GM19193 (cell line): ENCODE measurements around the gene ITGAL.

Experiments used
- POLR2A ChIP-seq: IDR thresholded peaks from 4 replicates; pipeline ENCODE4 v1.6.1; 2011; ENCODE audit not compliant: insufficient read depth, insufficient read length; ENCODE audit errors: extremely low read depth

The ITGAL gene

DNA sequence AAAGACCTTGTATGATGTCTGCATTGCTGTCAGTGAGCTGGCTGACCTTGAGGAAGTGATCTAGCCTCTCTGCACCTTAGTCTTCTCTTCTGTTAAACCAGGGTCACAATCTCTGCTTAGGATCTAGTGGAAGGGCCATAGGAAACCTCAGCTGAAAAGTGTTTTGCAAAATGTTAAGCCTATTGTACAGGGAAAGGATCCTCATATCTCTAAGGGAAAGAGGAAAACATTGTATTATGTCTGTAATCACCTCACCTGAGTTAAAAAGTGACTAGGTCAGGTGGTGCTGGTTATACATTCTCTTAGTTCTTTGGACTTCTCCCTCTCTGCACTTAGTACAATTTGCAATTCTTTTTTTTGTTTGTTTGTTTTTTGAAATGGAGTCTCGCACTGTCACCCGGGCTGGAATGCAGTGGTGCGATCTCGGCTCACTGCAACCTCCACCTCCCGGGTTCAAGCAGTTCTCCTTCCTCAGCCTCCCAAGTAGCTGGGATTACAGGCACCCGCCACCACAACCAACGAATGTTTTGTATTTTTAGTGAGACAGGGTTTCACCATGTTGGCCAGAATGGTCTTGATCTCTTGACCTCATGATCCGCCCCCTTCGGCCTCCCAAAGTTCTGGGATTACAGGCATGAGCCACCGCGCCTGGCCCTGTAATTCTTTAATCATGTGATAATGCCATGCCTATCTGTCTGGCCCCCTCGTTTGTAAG lies 24.9 kb upstream of the ITGAL start:
- TF ChIP-seq POLR2A = no peak

DNA sequence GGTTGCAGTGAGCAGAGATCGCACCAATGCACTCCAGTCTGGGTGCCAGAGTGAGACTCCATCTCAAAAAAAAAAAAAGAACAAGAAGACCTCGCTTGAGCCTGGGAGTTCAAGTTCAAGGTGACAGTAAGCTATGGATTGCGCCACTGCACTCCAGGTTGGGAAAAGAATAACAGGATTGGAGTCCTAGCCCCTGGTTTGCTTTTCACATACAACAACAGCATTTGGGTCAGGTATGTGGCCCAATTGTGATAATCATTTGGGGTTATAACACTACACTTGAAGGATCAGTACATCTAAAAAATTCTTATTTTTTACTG lies 23.5 kb upstream of the ITGAL start:
- no peak for TF ChIP-seq POLR2A

DNA sequence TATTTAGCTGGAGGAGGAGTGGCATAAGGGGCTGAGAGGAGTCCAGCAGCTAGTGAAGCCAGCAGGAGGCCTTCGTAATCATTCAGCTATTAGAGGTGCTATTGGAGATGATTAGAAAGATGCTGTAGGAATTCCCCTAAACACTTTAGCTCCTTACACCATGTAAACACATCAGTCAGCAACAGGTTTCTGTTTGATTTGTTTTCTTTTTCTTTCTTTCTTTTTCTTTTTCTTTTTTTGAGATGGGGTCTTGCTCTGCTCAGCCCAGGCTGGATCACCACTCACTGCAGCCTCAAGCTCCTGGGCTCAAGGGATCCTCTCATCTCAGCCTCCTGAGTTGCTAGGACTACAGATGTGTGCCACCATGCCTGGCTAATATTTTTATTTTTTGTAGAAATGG lies 16.2 kb upstream of the ITGAL start:
- TF ChIP-seq POLR2A = no peak

DNA sequence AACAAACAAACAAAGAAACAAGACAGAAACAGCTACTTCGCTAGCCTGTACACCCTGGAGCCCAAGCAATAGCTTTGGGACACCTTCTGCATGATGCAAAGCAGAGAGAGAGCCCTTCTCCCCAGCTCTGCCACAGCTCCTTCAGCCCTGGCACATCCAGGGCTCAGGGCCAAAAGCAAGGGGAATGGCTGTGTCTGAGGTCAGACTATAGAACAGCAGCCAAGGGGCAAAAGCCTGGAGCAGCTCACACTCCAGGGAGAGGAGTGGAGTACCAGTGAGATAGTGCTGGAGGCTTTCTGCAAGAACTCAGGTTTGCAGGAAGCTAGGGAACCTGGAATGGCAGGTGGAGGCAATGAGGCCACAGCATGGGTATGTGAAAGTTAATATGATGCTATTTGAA lies 15.3 kb upstream of the ITGAL start:
- no peak for TF ChIP-seq POLR2A

DNA sequence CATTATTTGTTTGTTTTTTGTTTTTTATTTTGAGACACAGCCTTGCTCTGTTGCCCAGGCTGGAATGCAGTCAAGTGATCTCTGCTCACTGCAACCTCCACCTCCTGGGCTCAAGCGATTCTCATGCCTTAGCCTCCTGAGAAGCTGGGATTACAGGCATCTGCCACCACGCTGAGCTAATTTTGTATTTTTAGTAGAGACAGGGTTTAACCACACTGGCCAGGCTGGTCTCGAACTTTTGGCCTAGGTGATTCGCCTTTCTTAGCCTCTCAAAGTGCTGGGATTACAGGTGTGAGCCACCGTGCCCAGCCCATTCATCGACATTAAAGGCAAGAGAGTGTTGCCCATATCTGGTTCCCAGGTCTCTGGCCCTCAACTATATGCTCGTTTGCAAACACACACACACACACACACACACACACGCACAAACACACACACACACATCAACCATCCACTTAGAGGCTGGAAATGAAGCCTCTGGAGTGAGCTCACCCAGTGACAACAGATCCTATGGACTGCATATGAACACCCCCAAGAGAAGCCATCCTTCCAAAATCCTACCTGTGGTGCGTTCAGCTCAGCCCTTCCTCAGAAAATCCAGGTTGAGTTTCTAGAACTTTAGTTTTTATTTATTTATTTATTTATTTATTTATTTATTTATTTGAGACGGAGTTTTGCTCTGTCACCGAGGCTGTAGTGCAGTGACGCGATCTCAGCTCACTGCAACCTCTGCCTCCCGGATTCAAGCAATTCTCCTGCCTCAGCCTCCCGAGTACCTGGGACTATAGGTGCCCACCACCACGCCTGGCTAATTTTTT lies 14.6 kb upstream of the ITGAL start:
- no peak for TF ChIP-seq POLR2A

DNA sequence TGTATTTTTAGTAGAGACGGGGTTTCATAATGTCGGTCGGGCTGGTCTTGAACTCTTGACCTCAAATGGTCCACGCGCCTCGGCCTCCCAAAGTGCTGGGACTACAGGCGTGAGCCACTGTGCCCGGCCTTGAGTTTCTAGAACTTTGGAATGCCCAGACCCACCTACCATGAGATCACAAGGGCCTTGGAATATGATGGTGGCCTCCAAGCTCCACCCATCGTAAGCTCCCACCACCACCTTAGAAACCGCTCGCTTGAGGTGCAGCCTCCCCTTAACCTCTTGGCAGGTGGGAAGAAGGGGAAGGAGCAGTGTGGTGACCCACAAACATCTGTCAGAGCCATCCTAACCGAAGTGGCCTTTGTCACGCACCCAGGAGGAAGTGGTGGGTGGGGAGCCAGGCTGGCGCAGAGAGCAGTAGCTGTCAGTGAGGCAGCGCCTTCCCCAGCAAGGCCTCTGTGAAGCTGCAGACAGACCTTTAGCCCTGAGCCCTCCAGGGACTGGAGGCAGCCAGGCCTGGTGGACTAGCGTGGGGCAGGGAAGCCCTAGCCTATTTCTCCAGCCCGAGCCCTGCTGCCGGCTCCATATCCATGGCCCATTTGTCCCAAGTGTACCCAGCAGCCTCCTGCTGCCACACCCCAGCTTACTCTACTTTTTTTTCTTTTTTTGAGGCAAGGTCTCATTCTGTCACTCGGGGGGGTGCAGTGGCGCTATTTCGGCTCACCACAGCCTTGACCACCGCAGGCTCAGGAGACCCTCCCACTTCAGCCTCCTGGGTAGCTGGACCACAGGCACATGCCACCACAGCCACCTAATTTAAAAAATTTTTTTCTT lies 13.8 kb upstream of the ITGAL start:
- TF ChIP-seq POLR2A = peak; percentile 85

DNA sequence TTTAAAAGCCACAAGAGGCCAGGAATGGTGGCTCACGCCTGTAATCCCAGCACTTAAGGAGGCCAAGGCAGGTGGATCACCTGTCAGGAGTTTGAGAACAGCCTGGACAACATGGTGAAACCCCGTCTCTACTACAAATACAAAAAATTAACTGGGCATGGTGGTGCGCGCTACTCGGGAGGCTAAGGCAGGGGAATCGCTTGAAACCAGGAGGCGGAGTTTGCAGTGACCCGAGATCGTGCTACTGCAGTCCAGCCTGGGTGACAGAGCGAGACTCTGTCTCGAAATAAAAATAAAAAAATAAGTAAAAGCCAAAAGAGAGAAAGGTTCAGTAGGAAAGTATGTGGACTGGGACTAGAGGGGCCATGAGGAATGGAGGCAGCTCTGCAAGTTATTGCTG lies 13.1 kb upstream of the ITGAL start:
- no peak for TF ChIP-seq POLR2A

DNA sequence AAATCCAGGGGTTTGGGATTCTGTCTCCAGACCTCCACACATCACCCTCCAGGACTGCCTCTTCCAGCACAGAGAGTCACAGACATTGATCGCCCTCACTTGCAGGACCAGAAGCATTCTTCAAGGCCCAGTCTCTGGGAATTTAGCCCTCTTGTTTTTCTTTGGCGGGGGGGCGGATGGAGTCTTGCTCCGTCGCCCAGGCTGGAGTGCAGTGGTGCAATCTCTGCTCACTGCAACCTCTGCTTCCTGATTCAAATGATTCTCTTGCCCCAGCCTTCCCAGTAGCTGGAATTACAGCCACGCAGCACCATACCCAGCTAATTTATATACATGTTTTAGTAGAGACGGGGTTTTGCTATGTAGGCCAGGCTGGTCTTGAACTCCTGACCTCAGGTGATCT lies 8.5 kb upstream of the ITGAL start:
- no peak for TF ChIP-seq POLR2A

DNA sequence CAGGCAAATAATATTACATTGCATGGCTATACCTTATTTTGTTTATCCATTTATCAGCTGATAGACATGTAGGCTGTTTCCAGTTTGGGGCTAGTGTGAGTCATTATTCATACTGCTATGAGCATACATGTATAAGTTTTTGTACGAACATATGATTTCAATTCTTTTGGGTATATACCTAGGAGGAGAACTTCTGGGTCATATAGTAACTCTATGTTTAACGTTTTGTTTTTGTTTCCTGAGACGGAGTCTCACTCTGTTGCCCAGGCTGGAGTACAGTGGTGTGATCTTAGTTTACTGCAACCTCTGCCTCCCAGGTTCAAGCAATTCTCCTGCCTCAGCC lies 2.4 kb upstream of the ITGAL start:
- no peak for TF ChIP-seq POLR2A

DNA sequence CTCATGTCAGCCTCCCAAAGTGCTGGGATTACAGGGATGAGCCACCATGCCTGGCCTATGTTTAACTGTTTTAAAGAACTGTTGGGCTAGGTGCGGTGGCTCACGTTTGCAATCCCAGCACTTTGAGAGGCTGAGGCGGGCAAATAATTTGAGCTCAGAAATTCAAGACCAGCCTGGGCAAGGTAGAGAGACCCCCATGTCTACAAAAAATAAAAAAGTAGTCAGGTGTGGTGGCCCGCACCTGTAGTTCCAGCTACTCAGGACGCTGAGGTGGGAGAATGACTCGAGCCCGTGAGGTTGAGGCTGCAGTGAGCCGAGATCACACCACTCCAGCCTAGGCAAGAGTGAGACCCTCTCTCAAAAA lies 1.9 kb upstream of the ITGAL start:
- TF ChIP-seq POLR2A = no peak

DNA sequence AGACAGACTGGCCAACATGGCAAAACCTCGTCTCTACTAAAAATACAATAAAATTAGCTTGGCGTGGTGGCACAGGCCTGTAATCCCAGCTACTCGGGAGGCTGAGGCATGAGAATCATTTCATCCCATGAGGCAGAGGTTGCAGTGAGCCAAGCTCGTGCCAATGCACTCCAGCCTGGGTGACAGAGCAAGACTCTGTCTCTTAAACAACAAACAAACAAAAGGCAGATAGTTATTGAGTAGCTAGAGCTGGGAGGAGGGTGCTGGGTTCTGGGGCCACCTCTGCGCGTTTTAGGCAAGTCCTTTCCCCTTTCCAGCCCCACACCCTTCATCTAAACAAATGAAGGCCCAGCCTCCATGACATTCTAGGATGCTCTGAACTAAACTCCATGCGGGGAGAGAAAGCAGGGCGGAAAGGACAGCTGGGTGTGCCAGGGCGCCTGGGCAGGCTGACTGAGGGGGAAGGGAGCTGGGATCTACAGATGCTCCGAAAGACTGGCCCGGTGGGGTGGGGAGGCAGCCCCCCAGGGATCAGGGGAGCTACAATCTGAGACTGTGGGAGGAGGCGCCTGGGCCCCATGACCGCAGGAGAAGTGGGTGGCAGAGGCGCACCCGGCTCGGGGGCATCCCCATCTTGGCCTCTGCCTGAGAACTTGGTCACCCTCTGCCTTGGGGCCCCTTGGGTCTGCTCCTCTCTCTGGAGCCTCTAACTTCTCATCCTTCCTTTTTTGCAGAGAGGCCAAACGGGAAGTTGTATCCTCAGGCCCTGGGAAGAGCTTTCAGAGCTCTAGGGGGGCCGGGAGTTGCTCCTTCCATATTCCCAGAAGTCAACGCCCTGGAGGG lies 910 bp downstream of the ITGAL start:
- no peak for TF ChIP-seq POLR2A

DNA sequence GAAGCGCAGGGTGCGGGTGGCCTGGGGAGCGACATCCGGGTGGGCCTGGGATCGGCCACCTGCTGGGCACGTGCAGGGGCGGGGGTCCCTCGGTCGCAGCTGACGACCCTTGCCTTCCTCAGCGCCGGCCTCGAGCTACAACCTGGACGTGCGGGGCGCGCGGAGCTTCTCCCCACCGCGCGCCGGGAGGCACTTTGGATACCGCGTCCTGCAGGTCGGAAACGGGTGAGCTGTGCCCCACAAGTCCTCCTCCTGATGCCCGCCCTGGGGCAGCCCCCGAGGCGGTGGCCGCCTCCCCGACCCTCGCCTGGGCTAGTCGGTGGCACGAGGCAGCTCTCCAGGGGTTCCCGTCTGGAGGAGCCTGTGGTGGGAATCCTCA lies 1.5 kb downstream of the ITGAL start:
- TF ChIP-seq POLR2A = no peak

DNA sequence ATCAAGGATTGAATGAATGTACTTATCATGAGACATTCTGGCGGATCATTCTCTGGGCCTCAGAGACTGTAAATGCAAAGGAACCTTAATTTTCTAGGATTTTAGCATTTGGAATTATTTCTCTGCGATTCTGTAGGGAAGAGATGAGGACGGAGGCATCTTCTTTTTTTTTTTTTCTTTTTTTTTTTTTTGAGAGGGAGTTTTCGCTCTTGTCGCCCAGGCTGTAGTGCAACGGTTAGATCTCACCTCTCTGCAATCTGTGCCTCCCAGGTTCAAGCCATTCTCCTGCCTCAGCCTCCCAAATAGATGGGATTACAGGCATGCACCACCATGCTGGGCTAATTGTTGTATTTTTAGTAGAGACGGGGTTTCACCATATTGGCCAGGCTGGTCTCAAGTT lies 2.1 kb downstream of the ITGAL start:
- no peak for TF ChIP-seq POLR2A

DNA sequence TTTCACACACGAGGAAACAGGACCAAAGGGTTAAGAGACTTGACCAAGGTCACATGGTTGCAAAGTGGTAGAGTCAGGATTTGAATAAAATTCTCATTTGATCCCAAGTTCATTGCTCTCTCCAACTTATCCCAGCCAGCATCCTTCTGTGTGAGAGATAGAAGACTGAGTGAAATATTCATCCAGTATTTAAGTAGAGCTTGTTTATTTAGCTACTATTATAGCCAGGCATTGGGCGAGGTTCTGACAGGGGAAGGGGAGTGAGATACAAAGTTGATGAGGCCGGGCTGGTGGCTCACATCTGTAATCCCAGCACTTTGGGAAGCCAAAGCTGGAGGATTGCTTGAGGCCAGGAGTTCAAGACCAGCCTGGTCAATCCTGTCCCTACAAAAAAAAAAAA lies 4.4 kb downstream of the ITGAL start:
- no peak for TF ChIP-seq POLR2A

DNA sequence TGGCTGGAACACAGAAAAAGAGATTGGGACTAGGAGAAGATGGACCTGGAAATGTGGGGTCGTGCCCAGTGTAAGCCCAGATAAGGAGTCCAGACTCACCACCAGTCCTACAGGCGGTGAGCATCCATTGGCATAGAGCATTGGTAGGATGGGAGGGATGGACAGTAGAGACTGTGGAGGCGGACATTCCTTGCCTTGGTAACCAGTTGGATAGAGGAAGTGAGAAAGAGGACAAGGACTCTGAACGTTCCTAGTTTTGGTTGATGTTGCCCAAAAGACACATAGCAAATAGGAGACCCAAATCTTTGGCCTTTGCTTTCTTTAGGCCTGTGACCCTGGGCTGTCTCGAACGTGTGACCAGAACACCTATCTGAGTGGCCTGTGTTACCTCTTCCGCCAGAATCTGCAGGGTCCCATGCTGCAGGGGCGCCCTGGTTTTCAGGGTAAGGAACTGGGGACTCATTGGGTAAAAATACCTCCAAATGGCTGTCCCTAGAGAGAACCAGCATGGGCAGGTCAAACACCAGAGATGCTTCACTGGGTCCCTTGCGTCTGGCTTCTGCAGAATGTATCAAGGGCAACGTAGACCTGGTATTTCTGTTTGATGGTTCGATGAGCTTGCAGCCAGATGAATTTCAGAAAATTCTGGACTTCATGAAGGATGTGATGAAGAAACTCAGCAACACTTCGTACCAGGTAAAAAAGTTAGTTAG lies 6.4 kb downstream of the ITGAL start:
- TF ChIP-seq POLR2A = no peak

DNA sequence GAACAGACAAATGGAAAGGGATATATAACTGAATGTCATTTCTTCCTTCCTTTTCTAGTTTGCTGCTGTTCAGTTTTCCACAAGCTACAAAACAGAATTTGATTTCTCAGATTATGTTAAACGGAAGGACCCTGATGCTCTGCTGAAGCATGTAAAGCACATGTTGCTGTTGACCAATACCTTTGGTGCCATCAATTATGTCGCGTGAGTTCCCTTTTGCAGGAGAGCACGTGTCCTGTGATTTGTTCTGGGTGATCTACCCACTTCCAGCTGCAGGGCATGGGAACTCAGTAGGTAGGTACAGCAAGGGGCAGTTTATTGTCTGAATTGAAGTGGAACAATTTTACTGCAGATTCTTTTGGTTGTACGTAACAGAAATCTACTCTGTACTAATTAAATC lies 8.8 kb downstream of the ITGAL start:
- TF ChIP-seq POLR2A = no peak
